Activated effector memory CD4-positive, alpha-beta T cell treated with Interleukin-2 at 50 U/mL for 16 hours (primary cell): Measurements from ENCODE around the gene CHI3L2.

Experiments used
- DNase-seq: peaks from one replicate; pipeline ENCODE4 v3.0.0-alpha.2; 2020

The CHI3L2 gene

GRCh38 chr1:111221633-111222291 lies 5.8 kb upstream of the CHI3L2 start:
- no peak for DNase-seq

- DNase-seq, result peak; percentile 58
These were observed 5.0 kb upstream of the CHI3L2 start for GRCh38 chr1:111222308-111223125.

GRCh38 chr1:111223126-111223685 lies 4.3 kb upstream of the CHI3L2 start:
- DNase-seq, result no peak

- DNase-seq, result no peak
These were observed 2.4 kb upstream of the CHI3L2 start for GRCh38 chr1:111225091-111225490.

- DNase-seq, result no peak
These were observed 1.7 kb upstream of the CHI3L2 start for GRCh38 chr1:111225717-111226400.

GRCh38 chr1:111227851-111228747 lies 586 bp downstream of the CHI3L2 start:
- DNase-seq, result no peak

GRCh38 chr1:111228748-111229126 lies 1.2 kb downstream of the CHI3L2 start:
- DNase-seq, result no peak

GRCh38 chr1:111232134-111232533 lies 4.6 kb downstream of the CHI3L2 start:
- no peak for DNase-seq

GRCh38 chr1:111234258-111234657 lies 6.7 kb downstream of the CHI3L2 start:
- DNase-seq, result no peak

- no peak for DNase-seq
These were observed 7.4 kb downstream of the CHI3L2 start for GRCh38 chr1:111234866-111235265.

GRCh38 chr1:111236379-111236778 lies 8.9 kb downstream of the CHI3L2 start:
- no peak for DNase-seq

- DNase-seq, result no peak
These were observed 9.3 kb downstream of the CHI3L2 start for GRCh38 chr1:111236806-111237205.

GRCh38 chr1:111238056-111238795 lies 10.7 kb downstream of the CHI3L2 start:
- DNase-seq, result no peak

- no peak for DNase-seq
These were observed 14.3 kb downstream of the CHI3L2 start for GRCh38 chr1:111241797-111242196.

- DNase-seq, result no peak
These were observed 15.5 kb downstream of the CHI3L2 start for GRCh38 chr1:111242805-111243523.

- no peak for DNase-seq
These were observed 19.8 kb downstream of the CHI3L2 start for GRCh38 chr1:111247125-111247838.

GRCh38 chr1:111249960-111250359 lies 22.4 kb downstream of the CHI3L2 start:
- DNase-seq, result no peak

- no peak for DNase-seq
These were observed 24.1 kb downstream of the CHI3L2 start for GRCh38 chr1:111251570-111251969.

GRCh38 chr1:111252786-111253185 lies 25.3 kb downstream of the CHI3L2 start:
- no peak for DNase-seq

GRCh38 chr1:111253876-111254275 lies 26.4 kb downstream of the CHI3L2 start:
- no peak for DNase-seq
